PC-9 (cell line): ENCODE results near the gene LRMDA. TPM values are rescaled to one million over a fixed set of nuclear protein-coding genes. Genes with fewer than 3 reads are reported as not detected.

ENCODE experiments used
- BruUV-seq: library from RNA; stranded (reverse); fragments of 400-500 nt; replicated peaks from 2 replicates; lab custom pipeline; 2021; lab: Mats Ljungman, UMichigan
- CTCF ChIA-PET: fragments of 300-600 bp; sonication (Branson Sonifier 250); formaldehyde crosslinking; loops from one replicate; lab custom pipeline; 2022; ENCODE audit warnings: antibody characterized with exemption; lab: Charles Lee
- POLR2A ChIA-PET: fragments of 300-600 bp; sonication (Branson Sonifier 250); formaldehyde crosslinking; loops from one replicate; lab custom pipeline; 2022; ENCODE audit warnings: antibody characterized with exemption; ENCODE audit not compliant: unreplicated experiment; lab: Charles Lee
- DNase-seq, 2 experiments: peaks; one replicate each; pipeline versions ENCODE4 v3.0.0 to v3.0.0-alpha.2; 2015 to 2022; ENCODE audit warnings: mixed read lengths in 1 of 2
- H2AFZ ChIP-seq: fragments of 200-600 bp; sonication (generic); 2 replicates; pipeline ENCODE4 v1.8.1; 2017; ENCODE audit warnings: antibody characterized with exemption
- H3F3A ChIP-seq: fragments of 200-600 bp; sonication (generic); 2 replicates; pipeline ENCODE4 v1.8.1; 2017; ENCODE audit warnings: antibody characterized with exemption, mild to moderate bottlenecking, low read depth; ENCODE audit not compliant: insufficient read depth
- H3K27ac ChIP-seq: fragments of 200-600 bp; sonication (generic); 2 replicates; pipeline ENCODE4 v1.6.1; 2016; ENCODE audit warnings: mixed run types
- H3K27me3 ChIP-seq: fragments of 200-600 bp; sonication (generic); 2 replicates; pipeline ENCODE4 v1.6.1; 2016; ENCODE audit warnings: low read depth, mixed run types; ENCODE audit not compliant: insufficient read depth
- H3K36me3 ChIP-seq: fragments of 200-600 bp; sonication (generic); 2 replicates; pipeline ENCODE4 v1.6.1; 2016; ENCODE audit warnings: low read depth, mixed run types
- H3K4me1 ChIP-seq: fragments of 200-600 bp; sonication (generic); replicated peaks from 2 replicates; pipeline ENCODE4 v1.6.1; 2016; ENCODE audit warnings: mixed run types; ENCODE audit not compliant: insufficient read depth
- H3K4me2 ChIP-seq: fragments of 200-600 bp; sonication (generic); 2 replicates; pipeline ENCODE4 v1.6.1; 2017; ENCODE audit warnings: mixed run types
- H3K4me3 ChIP-seq: fragments of 200-600 bp; sonication (generic); 2 replicates; pipeline ENCODE4 v1.6.1; 2016; ENCODE audit warnings: mixed run types
- H3K79me2 ChIP-seq: fragments of 200-600 bp; sonication (generic); 2 replicates; pipeline ENCODE4 v1.6.1; 2017; ENCODE audit warnings: low read depth, mixed run types
- H3K9me2 ChIP-seq: fragments of 200-600 bp; sonication (generic); 2 replicates; pipeline ENCODE4 v1.8.1; 2017; ENCODE audit warnings: mild to moderate bottlenecking; ENCODE audit not compliant: insufficient read depth
- H3K9me3 ChIP-seq: fragments of 200-600 bp; sonication (generic); 2 replicates; pipeline ENCODE4 v1.8.1; 2016; ENCODE audit warnings: low read depth; ENCODE audit not compliant: insufficient read depth
- H4K20me1 ChIP-seq: fragments of 200-600 bp; sonication (generic); 2 replicates; pipeline ENCODE4 v1.8.1; 2017; ENCODE audit not compliant: insufficient read depth
- EZH2 ChIP-seq: fragments of 200-600 bp; sonication (generic); IDR thresholded peaks from 2 replicates; pipeline ENCODE4 v1.8.0; 2017; ENCODE audit warnings: antibody characterized with exemption, low read depth
- intact Hi-C: fragments of 100-400 bp; cut with micrococcal nuclease; formaldehyde crosslinking; loops from one replicate; pipeline ENCODE4 v1.10.0; 2022; ENCODE audit not compliant: unreplicated experiment
- total RNA-seq: library from RNA; stranded (reverse); gene quantifications from 2 replicates; pipeline ENCODE4 v1.2.3, GENCODE V29; 2021
- TF ChIP-seq, protein P1 (sequence below): fragments of 200-600 bp; sonication (generic); conservative IDR thresholded peaks from 2 replicates; pipeline ENCODE4 v1.6.1; 2017; ENCODE audit warnings: mixed run types, antibody characterized with exemption, mild to moderate bottlenecking, moderate library complexity

LRMDA gene
- total RNA-seq, 1 experiment from 2014 or later = not detected

DNA sequence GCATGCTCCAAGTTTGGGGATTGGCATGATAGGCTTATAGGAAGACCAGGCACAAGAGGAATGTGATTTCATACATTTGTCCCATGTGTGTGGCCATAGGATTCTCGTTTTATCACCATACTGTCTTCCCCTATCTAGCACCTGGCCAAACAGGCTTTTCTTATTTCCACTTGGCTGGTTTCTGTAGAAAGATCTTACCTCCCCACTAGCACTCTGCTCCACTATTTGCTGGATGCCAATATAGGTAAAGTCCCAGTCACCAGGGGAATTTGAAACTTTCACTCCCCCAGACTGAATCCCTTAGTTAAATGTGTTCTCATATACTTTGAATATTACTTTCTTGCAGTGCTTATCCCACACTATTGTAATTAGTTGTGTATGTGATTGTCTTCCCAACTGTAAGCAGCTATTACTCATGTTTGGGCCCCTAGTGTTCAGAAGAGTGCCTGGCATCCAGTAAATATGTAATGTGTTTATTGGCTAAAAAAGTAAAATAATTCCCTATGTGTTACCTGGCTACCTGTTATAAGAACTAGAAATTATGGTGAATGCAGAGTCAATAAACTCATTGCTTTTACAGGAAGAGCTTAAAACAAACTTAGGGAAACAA, 109.0 kb downstream of the LRMDA start:
- Histone ChIP-seq H3K27me3 (no peaks in the 10 kb centered on the region), H3K27ac (no peak overlapping the region), H2AFZ (no peak overlapping the region), H3K36me3 (no peaks in the 10 kb centered on the region), H3K4me3 (no peak overlapping the region), H3K9me3 (no peaks in the 10 kb centered on the region), H3K9me2 (no peaks in the 10 kb centered on the region), H3F3A (no peaks in the 10 kb centered on the region), H3K4me2 (no peak overlapping the region), H3K79me2 (no peaks in the 10 kb centered on the region), H4K20me1 (no peaks in the 10 kb centered on the region), H3K4me1 (0 out of 2 replicates have a peak, but pooled peaks cover 9% of the 10 kb centered on the region)
- no peak for DNase-seq
- CTCF ChIA-PET = no interaction called here
- TF ChIP-seq, protein P1, sequence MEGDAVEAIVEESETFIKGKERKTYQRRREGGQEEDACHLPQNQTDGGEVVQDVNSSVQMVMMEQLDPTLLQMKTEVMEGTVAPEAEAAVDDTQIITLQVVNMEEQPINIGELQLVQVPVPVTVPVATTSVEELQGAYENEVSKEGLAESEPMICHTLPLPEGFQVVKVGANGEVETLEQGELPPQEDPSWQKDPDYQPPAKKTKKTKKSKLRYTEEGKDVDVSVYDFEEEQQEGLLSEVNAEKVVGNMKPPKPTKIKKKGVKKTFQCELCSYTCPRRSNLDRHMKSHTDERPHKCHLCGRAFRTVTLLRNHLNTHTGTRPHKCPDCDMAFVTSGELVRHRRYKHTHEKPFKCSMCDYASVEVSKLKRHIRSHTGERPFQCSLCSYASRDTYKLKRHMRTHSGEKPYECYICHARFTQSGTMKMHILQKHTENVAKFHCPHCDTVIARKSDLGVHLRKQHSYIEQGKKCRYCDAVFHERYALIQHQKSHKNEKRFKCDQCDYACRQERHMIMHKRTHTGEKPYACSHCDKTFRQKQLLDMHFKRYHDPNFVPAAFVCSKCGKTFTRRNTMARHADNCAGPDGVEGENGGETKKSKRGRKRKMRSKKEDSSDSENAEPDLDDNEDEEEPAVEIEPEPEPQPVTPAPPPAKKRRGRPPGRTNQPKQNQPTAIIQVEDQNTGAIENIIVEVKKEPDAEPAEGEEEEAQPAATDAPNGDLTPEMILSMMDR = peak; percentile 31; the same call in 1 of the 2 replicates
- TF ChIP-seq EZH2 = no peak
- POLR2A ChIA-PET = interaction anchor here (0.5 to 0.6 kb wide), 2 partner anchors 827 to 1019 kb away, joined by 3 to 5 read pairs; no protein-coding TSS in a partner anchor
- BruUV-seq = no TSS peak
- intact Hi-C loops = no loop called here

DNA sequence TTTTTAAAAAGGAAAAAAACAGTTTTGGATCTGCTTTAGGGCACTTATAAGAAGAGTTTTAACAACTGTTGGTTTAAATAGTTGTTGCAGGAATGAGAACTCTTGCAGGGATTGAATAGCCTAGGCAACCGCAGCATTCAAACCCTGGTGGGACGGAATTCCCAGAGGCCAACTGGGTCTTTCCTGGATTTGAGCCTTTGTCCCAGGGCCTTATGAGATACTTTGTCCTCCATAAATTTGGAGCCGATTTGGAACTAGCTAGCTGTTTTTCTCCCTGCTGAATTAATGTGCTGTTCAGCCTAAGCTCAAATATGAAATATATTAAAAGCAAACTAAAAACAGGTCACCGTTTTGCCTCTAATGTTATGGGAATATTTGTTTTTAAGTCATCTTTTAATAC, 109.6 kb downstream of the LRMDA start:
- Histone ChIP-seq H3K27me3 (no peaks in the 10 kb centered on the region), H3K4me1 (0 out of 2 replicates have a peak, but pooled peaks cover 9% of the 10 kb centered on the region), H3K9me3 (no peaks in the 10 kb centered on the region), H3F3A (no peaks in the 10 kb centered on the region), H3K4me2 (no peak overlapping the region), H3K36me3 (no peaks in the 10 kb centered on the region), H4K20me1 (no peaks in the 10 kb centered on the region), H2AFZ (no peak overlapping the region), H3K79me2 (no peaks in the 10 kb centered on the region), H3K4me3 (no peak overlapping the region), H3K27ac (no peak overlapping the region), H3K9me2 (0 out of 2 replicates have a peak, but pooled peaks cover 1% of the 10 kb centered on the region)
- intact Hi-C loops = no loop called here
- no TSS peak for BruUV-seq
- TF ChIP-seq EZH2 = no peak
- TF ChIP-seq, protein P1 = no peak
- ChIA-PET CTCF (no interaction called here), POLR2A (no interaction called here)
- no peak for DNase-seq

DNA sequence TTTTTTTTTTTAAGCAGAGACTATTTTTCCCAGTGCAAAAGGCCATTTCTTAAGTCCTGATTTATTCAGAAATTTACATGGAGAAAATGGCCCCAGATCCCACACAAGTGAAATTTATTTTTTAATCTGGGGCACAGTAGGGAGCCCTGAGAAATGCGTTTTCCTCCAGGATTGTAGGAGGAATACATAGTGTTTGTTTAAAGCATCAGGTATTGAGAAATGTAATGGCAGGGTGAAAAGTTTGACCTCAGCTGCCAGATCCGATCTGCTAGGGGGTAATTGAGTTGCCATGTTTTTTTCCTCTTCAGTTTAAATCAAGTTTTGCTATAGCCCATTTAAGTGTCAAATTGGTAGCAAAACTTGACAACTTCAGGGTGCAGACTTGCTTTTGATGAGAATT, 110.0 kb downstream of the LRMDA start:
- no peak overlapping the region for H3K27ac ChIP-seq
- CTCF ChIA-PET = no interaction called here
- no peak for TF ChIP-seq EZH2
- TF ChIP-seq, protein P1 = no peak

More for the DNA sequence above, 110.0 kb downstream of the LRMDA start:
- Histone ChIP-seq H3K27me3 (no peaks in the 10 kb centered on the region), H3K4me2 (no peak overlapping the region), H3K79me2 (no peaks in the 10 kb centered on the region), H3F3A (no peaks in the 10 kb centered on the region), H3K9me3 (no peaks in the 10 kb centered on the region), H3K36me3 (no peaks in the 10 kb centered on the region), H3K4me1 (0 out of 2 replicates have a peak, but pooled peaks cover 9% of the 10 kb centered on the region), H2AFZ (no peak overlapping the region), H3K9me2 (0 out of 2 replicates have a peak, but pooled peaks cover 4% of the 10 kb centered on the region), H4K20me1 (no peaks in the 10 kb centered on the region), H3K4me3 (no peak overlapping the region)
- DNase-seq = no peak
- POLR2A ChIA-PET = no interaction called here
- intact Hi-C loops = no loop called here
- no TSS peak for BruUV-seq
